ENCODE measurements around the gene FGL2.
"Not testable (repeated sequence)": the region's sequence is repeated elsewhere in the genome, so short reads cannot be mapped to it uniquely, and the experiment has no call there.

The FGL2 gene

GRCh38 chr7:77199013-77199966 lies at the start of gene FGL2:
TSS of gene FGL2 (minus strand) at chr7:77199819. CDS start at chr7:77199793, 26 bp downstream.
- DNase-seq (ENCODE audit: low read depth): peak; percentile 63

- DNase-seq (ENCODE audit: low read depth): no peak
Measured at GRCh38 chr7:77248154-77248553, 48.5 kb upstream of the FGL2 start.

GRCh38 chr7:77247206-77247850 lies 47.7 kb upstream of the FGL2 start:
- peak; percentile 50 for DNase-seq (ENCODE audit: low read depth)

- no peak for DNase-seq (ENCODE audit: low read depth)
Measured at GRCh38 chr7:77246026-77246640, 46.5 kb upstream of the FGL2 start.

DNA sequence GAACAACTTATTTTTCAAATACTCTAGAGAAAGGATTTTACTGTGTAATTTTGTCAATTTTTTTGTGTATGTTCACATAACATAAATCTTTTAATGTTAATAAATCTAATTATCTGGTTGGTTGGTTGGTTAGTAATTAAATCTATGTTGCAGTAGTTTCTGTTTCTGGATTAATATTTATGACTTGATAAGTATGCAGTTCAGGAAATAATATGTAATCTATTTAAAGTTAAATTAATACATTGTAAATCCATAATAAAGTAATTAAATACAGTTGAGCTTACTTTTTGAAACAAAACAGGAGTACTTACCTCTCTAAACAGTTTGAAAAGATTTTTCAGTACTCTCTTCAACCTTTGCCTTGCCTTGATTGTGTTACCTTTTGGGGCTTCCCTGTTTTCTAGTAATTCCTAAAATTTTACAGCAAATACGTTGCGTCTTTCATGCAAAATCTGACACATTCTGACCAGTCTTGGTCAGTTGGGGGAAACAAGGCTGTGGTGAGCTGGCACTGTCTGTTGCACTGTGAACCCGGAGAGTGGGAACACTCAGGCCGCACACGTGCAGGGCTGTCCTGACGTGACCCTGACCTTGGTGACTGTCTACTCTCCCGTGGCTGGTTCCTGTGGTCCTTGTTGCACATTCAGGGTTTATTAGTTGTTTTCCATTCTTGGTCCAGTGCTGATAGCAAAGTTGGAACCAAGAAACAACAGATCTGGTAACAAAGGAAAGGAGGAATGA lies 45.6 kb upstream of the FGL2 start:
- DNase-seq (ENCODE audit: low read depth): no peak

DNA sequence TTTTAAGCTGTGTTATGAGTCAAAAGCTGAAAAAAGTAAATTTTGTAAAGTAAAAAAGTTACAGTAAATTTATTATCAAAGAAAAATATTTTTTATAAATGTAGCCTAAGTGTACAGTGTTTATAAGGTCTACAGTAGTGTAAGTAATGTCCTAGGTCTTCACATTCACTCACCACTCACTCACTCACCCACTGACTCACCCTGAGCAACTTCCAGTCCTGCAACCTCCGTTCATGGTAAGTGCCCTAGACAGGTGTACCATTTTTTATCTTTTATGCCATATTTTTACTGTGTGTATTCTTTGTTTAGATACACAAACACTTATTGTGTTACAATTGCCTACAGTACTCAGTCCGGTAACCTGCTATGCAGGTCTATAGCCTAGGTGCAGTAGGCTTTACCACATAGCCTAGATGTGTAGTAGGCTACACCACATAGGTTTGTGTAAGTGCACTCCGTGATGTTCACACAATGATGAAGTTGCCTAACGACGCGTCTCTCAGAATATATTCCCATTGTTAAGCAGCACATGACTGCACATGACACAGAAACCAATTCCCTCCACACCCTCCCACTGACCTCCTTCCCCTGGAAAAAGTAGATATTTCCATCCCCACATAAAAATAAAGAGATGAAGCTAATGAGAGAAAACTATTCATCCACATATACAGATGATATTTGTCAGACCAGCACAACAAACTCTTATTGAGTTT lies 44.8 kb upstream of the FGL2 start:
- DNase-seq (ENCODE audit: low read depth): no peak

DNA sequence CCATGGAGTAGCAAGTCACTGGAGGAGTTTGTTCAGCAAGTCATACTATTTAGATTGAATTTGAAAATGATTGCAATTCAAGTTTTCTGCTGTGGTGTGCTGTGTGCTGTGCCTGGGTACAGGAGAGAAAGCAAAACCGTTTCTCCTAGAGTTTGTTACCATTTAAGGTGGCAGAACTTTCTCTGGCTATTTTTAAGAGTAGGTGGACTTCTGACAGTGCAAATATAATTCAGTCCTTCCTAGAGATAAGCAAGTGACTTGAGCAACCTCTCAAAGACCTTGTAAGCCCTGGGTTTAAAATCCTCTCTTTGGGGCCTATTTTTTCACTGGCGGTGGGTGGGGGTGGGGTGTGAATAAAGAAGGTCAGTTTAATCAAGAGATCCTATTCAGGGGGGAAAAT lies 42.9 kb upstream of the FGL2 start:
- no peak for DNase-seq (ENCODE audit: low read depth)

DNA sequence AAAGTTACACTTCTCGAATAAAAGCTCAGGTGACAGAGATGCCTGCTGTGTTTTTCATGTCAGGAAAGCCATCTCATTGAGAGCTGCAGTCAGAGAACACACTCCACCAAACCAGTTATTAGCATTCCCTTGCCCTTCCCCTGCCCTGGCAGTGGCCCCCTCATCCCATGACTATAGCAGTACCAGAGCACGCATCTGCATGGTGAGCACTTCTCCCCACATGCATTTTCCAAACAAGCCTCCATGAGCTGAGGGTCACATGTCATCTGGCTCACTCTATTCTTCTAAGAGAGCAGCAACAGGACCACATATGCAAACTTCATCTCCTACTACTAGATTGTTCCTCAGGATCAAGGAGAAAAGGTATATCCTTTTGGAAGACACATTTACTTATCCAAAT lies 42.4 kb upstream of the FGL2 start:
- no peak for DNase-seq (ENCODE audit: low read depth)

DNA sequence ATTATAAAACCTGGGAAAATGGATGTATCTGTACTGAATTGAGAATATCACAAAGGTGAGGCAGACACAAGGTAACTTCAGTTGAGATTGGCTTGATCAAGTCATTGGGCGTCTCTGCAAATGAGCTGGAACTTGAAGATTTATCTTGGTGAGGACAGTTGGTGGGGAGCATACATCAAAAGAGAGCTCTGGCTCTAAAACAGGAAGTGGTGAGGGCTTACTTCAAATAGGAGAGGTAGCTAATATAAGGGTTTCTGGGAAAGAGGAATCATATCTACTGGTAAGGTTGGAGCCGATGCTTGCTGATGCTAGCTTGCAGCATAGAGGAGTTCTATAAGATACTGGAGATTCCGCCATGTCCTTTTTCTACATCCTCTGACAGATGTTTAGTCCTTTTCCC lies 39.9 kb upstream of the FGL2 start:
- no peak for DNase-seq (ENCODE audit: low read depth)

DNA sequence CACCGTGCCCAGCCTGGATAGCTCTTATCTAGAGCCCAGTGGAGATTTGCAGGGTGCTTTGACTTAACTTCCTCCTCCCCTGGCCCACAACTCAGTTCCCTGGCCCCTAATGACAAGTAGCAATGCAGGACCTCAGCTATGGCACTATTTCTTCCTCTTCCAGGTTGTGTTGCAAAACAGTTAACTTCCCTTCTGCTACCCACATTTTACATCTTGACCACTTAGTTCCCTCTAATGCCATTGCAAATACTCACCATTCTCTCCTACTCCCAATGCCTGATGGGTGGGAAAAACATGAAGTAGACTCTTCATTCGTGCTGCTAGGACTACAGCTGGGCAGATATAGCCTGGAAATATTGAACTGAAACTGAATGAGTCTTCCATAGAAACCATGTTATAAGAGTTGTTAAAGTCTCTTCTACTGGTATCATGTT lies 39.1 kb upstream of the FGL2 start:
- DNase-seq (ENCODE audit: low read depth): no peak

GRCh38 chr7:77235276-77235675 lies 35.7 kb upstream of the FGL2 start:
- peak; percentile 60 for DNase-seq (ENCODE audit: low read depth)

DNA sequence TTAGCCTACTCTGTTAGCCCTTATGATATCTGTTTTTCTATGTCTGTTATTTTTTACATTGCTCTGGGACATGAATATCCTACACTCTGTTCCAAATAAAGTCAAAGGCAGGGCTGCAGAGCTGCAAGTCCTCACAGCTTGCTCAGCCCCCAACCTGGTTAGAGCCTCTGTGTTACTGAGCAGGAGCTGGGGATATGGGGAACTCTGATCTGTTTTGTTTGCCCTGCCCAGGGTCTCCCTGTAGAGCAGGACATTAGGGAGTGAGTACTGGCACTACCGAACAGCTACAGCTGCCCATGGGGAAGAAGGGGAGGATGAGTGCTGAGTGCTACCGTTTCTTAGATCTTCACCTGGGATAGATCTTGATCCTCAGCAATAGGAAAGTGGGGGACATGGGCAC lies 32.8 kb upstream of the FGL2 start:
- DNase-seq (ENCODE audit: low read depth): no peak

DNA sequence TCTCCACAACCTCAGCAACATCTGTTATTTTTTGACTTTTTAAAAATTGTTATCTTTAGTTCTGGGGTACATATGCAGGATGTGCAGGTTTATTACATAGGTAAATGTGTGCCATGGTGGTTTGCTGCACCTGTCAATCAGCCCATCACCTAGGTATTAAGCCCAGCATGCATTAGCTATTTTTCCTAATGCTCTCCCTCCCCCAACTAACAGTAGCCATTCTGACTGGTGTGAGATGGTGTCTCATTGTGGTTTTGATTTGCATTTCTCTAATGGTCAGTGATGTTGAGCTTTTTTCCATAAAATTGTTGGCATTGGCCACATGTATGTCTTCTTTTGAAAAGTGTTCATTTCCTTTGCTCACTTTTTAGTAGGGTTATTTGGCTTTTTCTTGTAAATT lies 29.2 kb upstream of the FGL2 start:
- DNase-seq (ENCODE audit: low read depth): not testable (repeated sequence)

DNA sequence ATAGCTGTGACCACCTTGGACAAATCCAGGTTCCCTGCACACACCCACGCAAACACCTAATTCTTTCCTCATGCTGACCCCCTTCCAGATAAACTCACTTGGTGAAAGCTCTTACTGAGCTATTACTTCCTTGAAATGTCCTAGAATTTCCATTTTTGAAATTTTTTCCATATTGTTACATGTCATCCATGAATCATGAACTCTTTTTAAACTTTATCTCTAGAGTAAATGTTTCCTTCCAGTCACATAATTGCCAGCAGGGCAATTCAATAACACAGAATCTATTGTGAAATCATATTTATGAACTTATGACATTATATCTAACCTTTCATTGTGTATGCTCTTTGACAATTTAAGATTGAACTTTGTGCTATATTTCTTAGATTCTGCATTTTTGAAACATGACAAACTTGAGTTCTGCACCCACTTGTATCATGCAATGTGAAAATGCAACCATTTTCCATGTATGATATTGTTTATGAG lies 26.8 kb upstream of the FGL2 start:
- peak; percentile 47 for DNase-seq (ENCODE audit: low read depth)

- DNase-seq (ENCODE audit: low read depth): no peak
Measured at GRCh38 chr7:77223261-77223660, 23.6 kb upstream of the FGL2 start.

GRCh38 chr7:77222819-77223218 lies 23.2 kb upstream of the FGL2 start:
- DNase-seq (ENCODE audit: low read depth): no peak

DNA sequence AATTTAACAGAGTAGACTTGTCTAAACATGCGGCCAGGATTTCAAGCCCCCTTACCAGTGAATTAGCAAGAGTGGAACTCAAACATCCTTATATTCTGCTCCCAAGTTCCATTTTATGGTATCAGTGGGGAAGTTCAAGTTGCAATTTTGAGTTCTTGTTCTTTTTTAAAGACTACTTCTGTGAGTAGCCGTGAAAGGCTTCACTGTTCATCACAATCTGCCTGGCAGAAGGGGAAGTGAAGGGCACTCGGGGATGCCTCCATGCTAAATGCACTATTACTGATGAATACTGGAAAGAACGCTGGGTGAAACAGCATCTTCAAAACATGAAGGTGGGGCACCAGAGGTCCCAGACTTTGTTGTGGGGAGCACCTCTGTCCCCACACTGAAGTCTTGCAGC lies 22.4 kb upstream of the FGL2 start:
- no peak for DNase-seq (ENCODE audit: low read depth)

- DNase-seq (ENCODE audit: low read depth): not testable (repeated sequence)
Measured at GRCh38 chr7:77219701-77220331, 20.2 kb upstream of the FGL2 start.

DNA sequence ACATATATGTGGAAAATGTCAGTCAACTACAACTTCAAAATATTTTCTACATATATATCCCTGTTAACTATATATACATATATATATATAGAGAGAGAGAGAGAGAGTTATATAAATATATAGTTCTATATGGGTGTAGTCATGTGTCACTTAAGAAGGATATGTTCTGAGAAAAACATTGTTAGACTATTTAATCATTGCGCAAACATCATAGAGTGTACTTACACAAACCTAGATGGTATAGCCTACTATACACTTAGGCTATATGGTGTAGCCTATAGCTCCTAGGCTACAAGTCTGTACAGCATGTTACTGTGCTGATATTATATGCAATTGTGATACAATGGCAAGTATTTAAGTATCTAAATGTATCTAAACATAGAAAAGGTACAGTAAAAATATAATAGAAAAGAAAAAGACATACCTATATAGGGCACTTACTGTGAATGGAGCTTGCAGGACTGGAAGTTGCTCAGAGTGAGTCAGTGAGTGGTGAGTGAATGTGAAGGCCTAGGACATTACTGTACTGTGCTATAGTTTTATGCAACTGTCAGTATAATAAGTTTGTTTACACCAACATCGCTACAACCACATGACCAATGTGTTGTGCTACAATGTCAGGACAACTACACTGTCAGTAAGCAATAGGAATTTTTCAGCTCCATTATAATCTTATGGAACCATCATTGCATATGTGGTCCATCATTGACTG lies 18.0 kb upstream of the FGL2 start:
- no peak for DNase-seq (ENCODE audit: low read depth)

- no peak for DNase-seq (ENCODE audit: low read depth)
Measured at GRCh38 chr7:77216181-77216845, 16.7 kb upstream of the FGL2 start.
